HG03558 (cell line): ENCODE data around the gene PFKFB1.
"Not testable (repeated sequence)": the region's sequence is repeated elsewhere in the genome, so short reads cannot be mapped to it uniquely, and the experiment has no call there.

Experiments
- ATAC-seq: cut with Tn5 transposase; IDR thresholded peaks from one replicate; pipeline ENCODE4 v1.9.1; 2021; ENCODE audit warnings: moderate number of reproducible peaks; ENCODE audit not compliant: unreplicated experiment; ENCODE audit errors: extremely low read depth

The PFKFB1 gene

GRCh38 chrX:54994668-54995351 is 822 bp upstream of the PFKFB1 start:
- no peak for ATAC-seq

GRCh38 chrX:54992911-54993622 is 921 bp downstream of the PFKFB1 start:
- no peak for ATAC-seq

- no peak for ATAC-seq
Measured at GRCh38 chrX:54991706-54992105, 2.3 kb downstream of the PFKFB1 start.

GRCh38 chrX:54983306-54983705 is 10.7 kb downstream of the PFKFB1 start:
- ATAC-seq, result not testable (repeated sequence)

GRCh38 chrX:54980334-54980733 is 13.7 kb downstream of the PFKFB1 start:
- ATAC-seq, result no peak

GRCh38 chrX:54979432-54979831 is 14.6 kb downstream of the PFKFB1 start:
- ATAC-seq, result no peak

GRCh38 chrX:54978448-54978847 is 15.5 kb downstream of the PFKFB1 start:
- no peak for ATAC-seq

- ATAC-seq, result no peak
Measured at GRCh38 chrX:54977387-54977786, 16.6 kb downstream of the PFKFB1 start.

GRCh38 chrX:54964766-54965497 is 29.1 kb downstream of the PFKFB1 start:
- no peak for ATAC-seq

GRCh38 chrX:54961750-54962149 is 32.2 kb downstream of the PFKFB1 start:
- ATAC-seq, result no peak

- ATAC-seq, result no peak
Measured at GRCh38 chrX:54950730-54951375, 43.1 kb downstream of the PFKFB1 start.

GRCh38 chrX:54945224-54945623 is 48.8 kb downstream of the PFKFB1 start:
- no peak for ATAC-seq

- no peak for ATAC-seq
Measured at GRCh38 chrX:54944816-54945215, 49.2 kb downstream of the PFKFB1 start.

GRCh38 chrX:54937416-54937815 is 56.6 kb downstream of the PFKFB1 start:
- ATAC-seq, result no peak

- ATAC-seq, result no peak
Measured at GRCh38 chrX:54935306-54935705, 58.7 kb downstream of the PFKFB1 start.

GRCh38 chrX:54934890-54935289 is 59.1 kb downstream of the PFKFB1 start:
- no peak for ATAC-seq

GRCh38 chrX:54934058-54934457 is 59.9 kb downstream of the PFKFB1 start:
- ATAC-seq, result no peak

GRCh38 chrX:54933150-54933826 is 60.7 kb downstream of the PFKFB1 start:
- ATAC-seq, result no peak

GRCh38 chrX:54931107-54931506 is 62.9 kb downstream of the PFKFB1 start:
- ATAC-seq, result no peak
